GM12801 (cell line): ENCODE data around the gene CAMTA1.

ENCODE experiments used
- TF ChIP-seq, protein P1 (sequence below): IDR thresholded peaks from one replicate; pipeline ENCODE4 v1.5.1; 2011; ENCODE audit warnings: control low read depth; ENCODE audit not compliant: insufficient read length; ENCODE audit errors: extremely low read depth

The CAMTA1 gene

DNA sequence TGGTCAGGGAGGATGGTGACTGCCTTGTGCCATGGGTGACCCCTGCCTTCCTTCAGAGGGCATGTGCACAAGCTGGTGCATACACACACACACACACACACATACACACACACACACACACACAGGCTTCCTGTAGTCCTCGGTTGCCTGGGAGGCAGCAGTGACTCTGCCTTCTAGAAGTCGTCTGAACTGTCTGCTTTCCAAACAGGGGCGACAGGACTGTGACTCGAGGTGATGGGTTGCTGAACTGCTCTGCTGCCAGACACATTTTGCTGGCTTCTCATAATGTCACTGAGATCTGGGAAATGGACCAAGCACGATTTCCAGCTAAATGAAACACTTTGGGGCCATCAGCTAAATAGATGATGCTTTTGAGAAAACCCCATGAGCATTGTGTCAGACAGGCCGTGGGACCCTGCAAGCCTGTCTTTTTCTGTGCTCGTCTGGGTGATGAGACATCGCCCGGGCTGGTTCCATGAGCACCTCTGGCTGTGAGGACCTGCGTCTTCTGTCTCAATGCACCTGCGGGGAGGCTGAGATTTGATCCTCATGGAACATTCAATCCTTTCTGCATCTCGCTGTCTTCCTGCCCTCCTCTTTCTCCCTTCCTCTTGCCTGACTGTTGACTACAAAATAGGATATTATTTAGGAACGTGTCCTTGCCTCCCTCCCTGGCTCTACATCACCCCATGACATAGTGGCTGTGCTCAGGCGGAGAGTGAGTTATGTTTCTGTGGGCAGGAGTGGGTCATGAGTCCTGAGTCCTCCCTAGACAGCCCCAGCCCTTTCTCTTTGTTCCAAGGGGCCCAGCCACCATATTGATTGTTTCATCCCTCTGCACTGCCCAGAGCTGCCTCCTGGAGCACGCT is 436.8 kb downstream of the CAMTA1 start:
- TF ChIP-seq, protein P1, sequence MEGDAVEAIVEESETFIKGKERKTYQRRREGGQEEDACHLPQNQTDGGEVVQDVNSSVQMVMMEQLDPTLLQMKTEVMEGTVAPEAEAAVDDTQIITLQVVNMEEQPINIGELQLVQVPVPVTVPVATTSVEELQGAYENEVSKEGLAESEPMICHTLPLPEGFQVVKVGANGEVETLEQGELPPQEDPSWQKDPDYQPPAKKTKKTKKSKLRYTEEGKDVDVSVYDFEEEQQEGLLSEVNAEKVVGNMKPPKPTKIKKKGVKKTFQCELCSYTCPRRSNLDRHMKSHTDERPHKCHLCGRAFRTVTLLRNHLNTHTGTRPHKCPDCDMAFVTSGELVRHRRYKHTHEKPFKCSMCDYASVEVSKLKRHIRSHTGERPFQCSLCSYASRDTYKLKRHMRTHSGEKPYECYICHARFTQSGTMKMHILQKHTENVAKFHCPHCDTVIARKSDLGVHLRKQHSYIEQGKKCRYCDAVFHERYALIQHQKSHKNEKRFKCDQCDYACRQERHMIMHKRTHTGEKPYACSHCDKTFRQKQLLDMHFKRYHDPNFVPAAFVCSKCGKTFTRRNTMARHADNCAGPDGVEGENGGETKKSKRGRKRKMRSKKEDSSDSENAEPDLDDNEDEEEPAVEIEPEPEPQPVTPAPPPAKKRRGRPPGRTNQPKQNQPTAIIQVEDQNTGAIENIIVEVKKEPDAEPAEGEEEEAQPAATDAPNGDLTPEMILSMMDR, result no peak

GRCh38 chr1:7222695-7223015 is 437.4 kb downstream of the CAMTA1 start:
- TF ChIP-seq, protein P1, result no peak

GRCh38 chr1:7223334-7224080 is 438.3 kb downstream of the CAMTA1 start:
- TF ChIP-seq, protein P1, result no peak

DNA sequence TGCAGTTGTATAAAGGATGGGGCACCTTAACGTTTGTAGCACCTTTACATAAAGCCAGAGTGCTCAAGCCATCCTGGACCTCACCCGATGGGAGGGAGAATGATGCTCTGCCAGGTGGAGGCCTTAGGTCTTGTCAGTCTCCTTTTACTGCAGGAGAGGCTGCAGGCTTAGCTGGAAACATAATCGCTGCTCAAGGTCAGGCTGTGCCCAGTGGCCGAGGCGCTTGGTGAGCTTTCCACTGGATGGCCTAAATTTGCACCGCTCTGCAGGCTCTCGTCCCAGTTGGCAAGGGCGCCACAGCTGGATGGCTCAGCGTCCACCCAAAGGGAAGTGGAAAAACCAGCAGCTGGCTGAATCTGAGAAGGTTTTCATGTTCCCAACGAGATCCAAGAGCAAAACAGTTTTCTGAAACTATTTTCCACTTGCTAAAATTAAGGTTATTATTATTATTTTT is 438.9 kb downstream of the CAMTA1 start:
- TF ChIP-seq, protein P1, result no peak

GRCh38 chr1:7224644-7225043 is 439.4 kb downstream of the CAMTA1 start:
- TF ChIP-seq, protein P1, result no peak

DNA sequence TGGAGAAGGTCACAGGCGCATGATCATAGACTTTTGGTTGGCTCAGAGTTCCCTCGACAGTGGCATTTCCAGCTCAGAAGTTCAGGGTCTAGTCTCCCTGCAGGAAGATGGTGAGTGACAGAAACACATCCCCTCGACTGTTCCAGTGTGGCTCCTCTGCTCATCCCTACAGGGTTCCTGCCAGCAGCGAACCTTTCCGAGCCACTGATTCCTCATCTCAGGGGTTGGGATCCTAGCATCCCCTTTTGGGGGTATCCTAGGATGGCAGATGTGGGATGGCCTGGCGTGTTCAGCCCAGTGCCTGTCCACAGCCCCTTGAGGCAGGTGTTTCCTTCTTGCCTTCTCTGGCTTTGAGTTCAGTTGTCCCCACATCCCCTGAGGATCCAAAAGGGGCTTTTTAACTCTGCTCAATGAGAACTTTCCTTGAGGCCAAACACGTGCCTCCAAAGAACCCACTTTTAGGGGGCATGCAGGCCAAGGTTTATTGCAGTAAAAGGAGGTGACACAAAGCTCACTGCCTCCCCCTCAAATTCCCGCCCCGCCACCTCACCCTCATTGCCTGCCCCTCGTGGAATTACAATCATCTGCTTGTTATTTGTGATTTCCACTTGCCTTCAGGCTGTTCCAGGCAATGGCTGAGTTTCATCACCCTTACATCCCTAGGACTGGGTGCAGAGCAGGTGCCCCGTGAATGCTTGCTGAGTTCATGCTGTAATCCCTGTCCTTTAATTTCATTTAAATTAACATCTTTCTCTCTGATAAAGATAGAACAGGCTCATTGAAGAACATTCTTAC is 440.7 kb downstream of the CAMTA1 start:
- TF ChIP-seq, protein P1, result no peak

DNA sequence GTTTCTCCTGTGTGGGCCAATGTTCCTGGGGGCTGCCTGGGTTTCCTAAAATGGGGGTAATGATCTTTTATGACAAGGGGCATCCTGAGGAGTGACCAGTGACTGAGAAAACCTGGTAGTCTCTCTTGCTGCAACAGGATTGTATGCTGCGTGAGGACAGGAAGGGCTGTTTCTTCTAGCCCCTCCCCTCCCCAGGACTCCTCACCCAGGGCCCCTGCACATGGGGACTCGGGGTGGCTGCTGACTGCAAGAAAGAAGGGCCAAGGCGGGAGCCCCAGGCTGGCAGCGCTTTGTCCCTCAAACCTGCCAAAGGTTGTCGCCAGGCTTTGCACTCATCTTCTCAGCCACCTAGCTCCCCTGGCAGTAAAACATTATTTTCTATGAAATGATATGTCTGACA is 442.4 kb downstream of the CAMTA1 start:
- TF ChIP-seq, protein P1, result no peak
